Mammary epithelial cell (primary cell): Measurements from ENCODE around the gene KCNIP3.

Experiments
- EZH2 ChIP-seq: IDR thresholded peaks from 2 replicates; pipeline ENCODE4 v1.6.1; 2012; ENCODE audit warnings: low read length, inconsistent platforms, borderline replicate concordance
- TF ChIP-seq, protein P1 (sequence below), 2 donors: IDR thresholded peaks in 1 of 2; conservative IDR thresholded peaks in 1 of 2; 2 replicates each; pipeline ENCODE4 v1.5.1; 2011 to 2012; ENCODE audit warnings: inconsistent platforms in 2 of 2, low read length in 2 of 2, mild to moderate bottlenecking in 2 of 2, control low read depth in 1 of 2, low read depth in 1 of 2; ENCODE audit not compliant: insufficient read depth in 1 of 2; ENCODE audit errors: extremely low read depth in 1 of 2

DNA sequence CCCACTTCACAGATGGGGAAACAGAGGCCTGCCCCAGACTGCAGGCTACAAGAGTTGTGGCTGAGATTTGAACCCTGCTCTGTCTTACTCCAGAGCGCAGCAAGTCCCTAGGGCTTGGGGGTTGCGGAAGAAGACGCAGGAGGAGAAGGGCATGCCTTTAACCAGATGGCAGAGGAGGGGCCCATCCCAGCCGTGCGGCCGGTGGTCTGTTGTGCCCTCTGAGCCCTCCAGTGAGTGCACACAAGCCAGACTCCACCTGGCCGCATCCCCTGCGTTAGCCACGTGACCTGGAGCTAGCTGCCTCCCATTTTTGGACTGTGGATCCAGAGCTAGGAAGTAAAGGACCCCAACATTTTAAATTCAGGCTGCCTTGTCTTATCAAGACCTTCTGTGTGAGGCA lies 2.8 kb downstream of the KCNIP3 start:
- TF ChIP-seq, protein P1, sequence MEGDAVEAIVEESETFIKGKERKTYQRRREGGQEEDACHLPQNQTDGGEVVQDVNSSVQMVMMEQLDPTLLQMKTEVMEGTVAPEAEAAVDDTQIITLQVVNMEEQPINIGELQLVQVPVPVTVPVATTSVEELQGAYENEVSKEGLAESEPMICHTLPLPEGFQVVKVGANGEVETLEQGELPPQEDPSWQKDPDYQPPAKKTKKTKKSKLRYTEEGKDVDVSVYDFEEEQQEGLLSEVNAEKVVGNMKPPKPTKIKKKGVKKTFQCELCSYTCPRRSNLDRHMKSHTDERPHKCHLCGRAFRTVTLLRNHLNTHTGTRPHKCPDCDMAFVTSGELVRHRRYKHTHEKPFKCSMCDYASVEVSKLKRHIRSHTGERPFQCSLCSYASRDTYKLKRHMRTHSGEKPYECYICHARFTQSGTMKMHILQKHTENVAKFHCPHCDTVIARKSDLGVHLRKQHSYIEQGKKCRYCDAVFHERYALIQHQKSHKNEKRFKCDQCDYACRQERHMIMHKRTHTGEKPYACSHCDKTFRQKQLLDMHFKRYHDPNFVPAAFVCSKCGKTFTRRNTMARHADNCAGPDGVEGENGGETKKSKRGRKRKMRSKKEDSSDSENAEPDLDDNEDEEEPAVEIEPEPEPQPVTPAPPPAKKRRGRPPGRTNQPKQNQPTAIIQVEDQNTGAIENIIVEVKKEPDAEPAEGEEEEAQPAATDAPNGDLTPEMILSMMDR (conservative IDR thresholded peaks at IDR 0.05 in 1 of 2, IDR thresholded peaks at IDR 0.05 in 1 of 2; ENCODE audit: extremely low read depth in 1 of 2, insufficient read depth in 1 of 2, low read depth in 1 of 2, low read length in 2 of 2), result no peak
- no peak for TF ChIP-seq EZH2
